OCI-LY3 (cell line): ENCODE measurements around the gene CMIP.

Experiments used
- EZH2phosphoT487 ChIP-seq: fragments of 200-600 bp; shearing (Covaris generic); IDR thresholded peaks from 2 replicates; pipeline ENCODE4 v1.6.1; 2018; ENCODE audit warnings: antibody characterized with exemption, mixed run types, low read depth
- TF ChIP-seq, protein P1 (sequence below): fragments of 200-600, 300-600 bp; sonication (generic); IDR thresholded peaks from 2 replicates; pipeline ENCODE4 v1.5.1; 2014; ENCODE audit warnings: antibody characterized with exemption, low read length, low read depth

DNA sequence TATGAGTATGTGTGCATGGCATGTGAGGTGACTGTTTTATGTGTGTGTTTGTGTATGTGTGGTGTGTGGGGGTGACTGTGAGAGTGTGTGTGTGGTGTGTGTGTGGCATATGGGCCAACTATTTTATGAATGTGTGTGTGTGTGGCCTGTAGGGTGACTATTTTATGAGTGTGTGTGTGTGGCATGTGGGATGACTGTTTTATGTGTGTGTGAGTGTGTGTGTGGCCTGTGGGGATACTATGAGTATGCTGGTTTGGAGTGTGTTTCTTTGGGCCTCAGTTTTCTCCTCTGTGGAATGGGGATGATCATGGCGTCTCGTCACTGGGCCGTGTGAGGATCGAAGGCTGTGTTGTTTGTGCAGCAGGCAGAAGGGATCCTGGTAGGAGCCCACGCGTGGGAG, 182.4 kb downstream of the CMIP start:
- TF ChIP-seq, protein P1, sequence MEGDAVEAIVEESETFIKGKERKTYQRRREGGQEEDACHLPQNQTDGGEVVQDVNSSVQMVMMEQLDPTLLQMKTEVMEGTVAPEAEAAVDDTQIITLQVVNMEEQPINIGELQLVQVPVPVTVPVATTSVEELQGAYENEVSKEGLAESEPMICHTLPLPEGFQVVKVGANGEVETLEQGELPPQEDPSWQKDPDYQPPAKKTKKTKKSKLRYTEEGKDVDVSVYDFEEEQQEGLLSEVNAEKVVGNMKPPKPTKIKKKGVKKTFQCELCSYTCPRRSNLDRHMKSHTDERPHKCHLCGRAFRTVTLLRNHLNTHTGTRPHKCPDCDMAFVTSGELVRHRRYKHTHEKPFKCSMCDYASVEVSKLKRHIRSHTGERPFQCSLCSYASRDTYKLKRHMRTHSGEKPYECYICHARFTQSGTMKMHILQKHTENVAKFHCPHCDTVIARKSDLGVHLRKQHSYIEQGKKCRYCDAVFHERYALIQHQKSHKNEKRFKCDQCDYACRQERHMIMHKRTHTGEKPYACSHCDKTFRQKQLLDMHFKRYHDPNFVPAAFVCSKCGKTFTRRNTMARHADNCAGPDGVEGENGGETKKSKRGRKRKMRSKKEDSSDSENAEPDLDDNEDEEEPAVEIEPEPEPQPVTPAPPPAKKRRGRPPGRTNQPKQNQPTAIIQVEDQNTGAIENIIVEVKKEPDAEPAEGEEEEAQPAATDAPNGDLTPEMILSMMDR: no peak
- no peak for TF ChIP-seq EZH2phosphoT487
